ENCODE measurements around the gene TSPEAR. TPM values are rescaled to one million over a fixed set of nuclear protein-coding genes. Genes with fewer than 3 reads are reported as not detected.

TSPEAR gene
- total and polyA plus RNA-seq, 2 donors from 2014 or later: 0.09 to 0.22 TPM

- Histone ChIP-seq H3K9ac (ENCODE audit: low read length in 3 of 3) (no peak overlapping the region), H3K27ac (ENCODE audit: low read depth in 2 of 2, low read length in 2 of 2) (no peak overlapping the region), H3K36me3 (ENCODE audit: control insufficient read depth in 2 of 3, insufficient read depth in 3 of 3, low read length in 3 of 3) (no peaks in the 10 kb centered on the region), H3K27me3 (ENCODE audit: control insufficient read depth, insufficient read depth, low read length) (no peaks in the 10 kb centered on the region), H3K9me3 (ENCODE audit: control insufficient read depth in 2 of 3, insufficient read depth in 1 of 3, low read length in 3 of 3) (peaks cover 0 to 11% (median 4%) of the 10 kb centered on the region in 3 donors), H3K4me3 (ENCODE audit: low read length in 3 of 3) (no peak overlapping the region), H3K4me1 (ENCODE audit: control insufficient read depth in 2 of 3, insufficient read depth in 2 of 3, low read depth in 1 of 3, low read length in 3 of 3) (no peaks in the 10 kb centered on the region)
- no peak for DNase-seq
- TF ChIP-seq CTCF (IDR thresholded peaks at IDR 0.05; ENCODE audit: borderline replicate concordance, extremely low read depth, insufficient read depth): no peak
- intact Hi-C loops (cut with DNase I): no loop called here
- no peak for FAIRE-seq
Observed at GRCh38 chr21:44658913-44659595, 52.3 kb downstream of the TSPEAR start.

GRCh38 chr21:44658541-44658910, 52.8 kb downstream of the TSPEAR start:
- TF ChIP-seq CTCF (IDR thresholded peaks at IDR 0.05; ENCODE audit: borderline replicate concordance, extremely low read depth, insufficient read depth): no peak
- intact Hi-C loops (cut with DNase I): no loop called here
- no peak overlapping the region for H3K27ac ChIP-seq (ENCODE audit: low read depth in 2 of 2, low read length in 2 of 2)
- FAIRE-seq (no peak), DNase-seq (no peak)
- H3K4me3 ChIP-seq (ENCODE audit: low read length in 3 of 3): no peak overlapping the region
- no peak overlapping the region for H3K9ac ChIP-seq (ENCODE audit: low read length in 3 of 3)
- no peaks in the 10 kb centered on the region for H3K4me1 ChIP-seq (ENCODE audit: control insufficient read depth in 2 of 3, insufficient read depth in 2 of 3, low read depth in 1 of 3, low read length in 3 of 3)
- H3K27me3 ChIP-seq (ENCODE audit: control insufficient read depth, insufficient read depth, low read length): no peaks in the 10 kb centered on the region
- no peaks in the 10 kb centered on the region for H3K36me3 ChIP-seq (ENCODE audit: control insufficient read depth in 2 of 3, insufficient read depth in 3 of 3, low read length in 3 of 3)
- peaks cover 0 to 11% (median 4%) of the 10 kb centered on the region in 3 donors for H3K9me3 ChIP-seq (ENCODE audit: control insufficient read depth in 2 of 3, insufficient read depth in 1 of 3, low read length in 3 of 3)

GRCh38 chr21:44657635-44658540, 53.5 kb downstream of the TSPEAR start, which contains the start of gene KRTAP12-3:
KRTAP12-3 (plus strand) TSS chr21:44657932; CDS start chr21:44657980, 48 bp downstream.
- H3K4me3 ChIP-seq (ENCODE audit: low read length in 3 of 3): no peak within 1 kb of the TSS
- no peak within 1 kb of the TSS for H3K9ac ChIP-seq (ENCODE audit: low read length in 3 of 3)
- H3K36me3 ChIP-seq (ENCODE audit: control insufficient read depth in 2 of 3, insufficient read depth in 3 of 3, low read length in 3 of 3): no peaks in the 10 kb centered on the region
- intact Hi-C loops (cut with DNase I): no loop called here
- H3K4me1 ChIP-seq (ENCODE audit: control insufficient read depth in 2 of 3, insufficient read depth in 2 of 3, low read depth in 1 of 3, low read length in 3 of 3): no peaks in the 10 kb centered on the region
- no peaks in the 10 kb centered on the region for H3K27me3 ChIP-seq (ENCODE audit: control insufficient read depth, insufficient read depth, low read length)
- peaks cover 0 to 11% (median 4%) of the 10 kb centered on the region in 3 donors for H3K9me3 ChIP-seq (ENCODE audit: control insufficient read depth in 2 of 3, insufficient read depth in 1 of 3, low read length in 3 of 3)
- no peak within 1 kb of the TSS for H3K27ac ChIP-seq (ENCODE audit: low read depth in 2 of 2, low read length in 2 of 2)
- DNase-seq (peak in 1 of 5 donors; percentile 65), FAIRE-seq (no peak)
- TF ChIP-seq CTCF (IDR thresholded peaks at IDR 0.05; ENCODE audit: borderline replicate concordance, extremely low read depth, insufficient read depth): no peak

All from kidney (tissue), 14 donors.